Hematopoietic multipotent progenitor cell treated with erythropoietin and hydrocortisone succinate and interleukin-3 and kit ligand, for 8 days (in vitro differentiated cells): Measurements from ENCODE around the gene SRXN1.
"Not testable (repeated sequence)": the region's sequence is repeated elsewhere in the genome, so short reads cannot be mapped to it uniquely, and the experiment has no call there.

Experiments used
- DNase-seq: peaks from one replicate; pipeline ENCODE4 v3.0.0-alpha.2; 2015

The SRXN1 gene

GRCh38 chr20:653110-653589 is at the start of gene SRXN1:
TSS of gene SRXN1 (minus strand) at chr20:653200. CDS start at chr20:653185, 15 bp downstream.
- DNase-seq = peak; percentile 89

- DNase-seq = no peak
Measured at GRCh38 chr20:701401-702129, 48.6 kb upstream of the SRXN1 start.

- peak; percentile 55 for DNase-seq
Measured at GRCh38 chr20:699811-700338, 46.9 kb upstream of the SRXN1 start.

- no peak for DNase-seq
Measured at GRCh38 chr20:699342-699741, 46.3 kb upstream of the SRXN1 start.

DNA sequence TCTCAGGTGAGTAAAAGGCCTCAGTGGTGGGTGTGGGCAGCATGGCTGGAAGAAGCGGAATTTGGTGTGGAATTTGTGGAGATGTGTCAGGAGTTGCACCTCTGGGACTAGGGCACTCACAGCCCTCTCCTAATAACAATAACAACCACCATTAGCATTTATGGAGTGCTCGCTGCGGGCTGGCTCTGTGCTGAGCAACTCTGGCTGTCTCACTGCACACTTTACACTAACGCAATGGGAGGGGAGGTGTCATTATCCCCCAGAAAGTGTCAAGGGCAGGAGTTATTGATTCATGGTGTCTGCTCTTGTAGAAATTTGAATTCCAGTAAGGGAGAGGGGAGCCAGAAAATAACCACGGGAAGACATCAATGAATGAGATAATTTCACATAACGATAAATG is 45.3 kb upstream of the SRXN1 start:
- no peak for DNase-seq

DNA sequence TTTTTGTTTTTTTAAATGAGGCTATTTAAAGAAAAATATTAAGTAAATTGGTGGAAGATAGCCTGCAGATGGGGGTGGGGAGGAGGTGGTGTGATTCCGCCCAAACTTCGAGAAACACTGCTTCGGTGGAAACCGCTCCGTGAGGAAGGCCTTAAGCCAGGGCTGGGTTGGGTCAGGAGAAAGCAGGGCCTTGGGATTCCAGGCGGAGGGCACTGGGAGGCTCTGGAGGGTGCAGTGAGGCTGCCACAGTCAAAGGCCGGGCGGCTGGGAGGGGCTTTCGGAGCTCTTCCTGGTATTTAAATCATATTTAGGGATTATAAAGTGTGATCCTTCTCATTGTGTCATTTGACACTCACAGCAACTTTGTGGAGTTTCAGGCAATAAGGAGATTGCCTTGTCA is 44.8 kb upstream of the SRXN1 start:
- no peak for DNase-seq

- no peak for DNase-seq
Measured at GRCh38 chr20:695165-695866, 42.3 kb upstream of the SRXN1 start.

GRCh38 chr20:694496-694895 is 41.5 kb upstream of the SRXN1 start:
- DNase-seq = no peak

GRCh38 chr20:693786-694185 is 40.8 kb upstream of the SRXN1 start:
- not testable (repeated sequence) for DNase-seq

GRCh38 chr20:692044-692443 is 39.0 kb upstream of the SRXN1 start:
- no peak for DNase-seq

- DNase-seq = no peak
Measured at GRCh38 chr20:689947-690346, 36.9 kb upstream of the SRXN1 start.

GRCh38 chr20:689348-689747 is 36.3 kb upstream of the SRXN1 start:
- DNase-seq = no peak

DNA sequence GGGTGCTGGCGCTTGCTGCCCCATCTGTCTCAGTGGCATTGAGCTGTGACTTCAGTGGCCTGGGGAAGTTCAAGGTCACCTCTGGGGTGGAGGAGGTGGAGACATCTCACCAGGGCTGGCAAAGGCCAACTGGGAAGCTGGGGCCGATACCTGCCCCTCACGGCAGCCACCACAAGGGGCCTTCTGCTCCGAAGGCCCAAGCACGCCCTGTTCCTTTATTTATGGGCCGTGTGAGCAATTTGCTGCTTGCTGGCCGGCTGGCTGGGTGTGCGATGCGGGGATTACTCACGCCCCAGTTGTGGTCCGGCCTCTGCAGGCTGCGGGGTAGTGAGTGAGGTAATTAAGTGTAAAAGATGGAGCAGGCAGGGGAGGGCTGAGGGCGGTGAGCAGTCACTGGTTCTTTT is 35.8 kb upstream of the SRXN1 start:
- DNase-seq = no peak

DNA sequence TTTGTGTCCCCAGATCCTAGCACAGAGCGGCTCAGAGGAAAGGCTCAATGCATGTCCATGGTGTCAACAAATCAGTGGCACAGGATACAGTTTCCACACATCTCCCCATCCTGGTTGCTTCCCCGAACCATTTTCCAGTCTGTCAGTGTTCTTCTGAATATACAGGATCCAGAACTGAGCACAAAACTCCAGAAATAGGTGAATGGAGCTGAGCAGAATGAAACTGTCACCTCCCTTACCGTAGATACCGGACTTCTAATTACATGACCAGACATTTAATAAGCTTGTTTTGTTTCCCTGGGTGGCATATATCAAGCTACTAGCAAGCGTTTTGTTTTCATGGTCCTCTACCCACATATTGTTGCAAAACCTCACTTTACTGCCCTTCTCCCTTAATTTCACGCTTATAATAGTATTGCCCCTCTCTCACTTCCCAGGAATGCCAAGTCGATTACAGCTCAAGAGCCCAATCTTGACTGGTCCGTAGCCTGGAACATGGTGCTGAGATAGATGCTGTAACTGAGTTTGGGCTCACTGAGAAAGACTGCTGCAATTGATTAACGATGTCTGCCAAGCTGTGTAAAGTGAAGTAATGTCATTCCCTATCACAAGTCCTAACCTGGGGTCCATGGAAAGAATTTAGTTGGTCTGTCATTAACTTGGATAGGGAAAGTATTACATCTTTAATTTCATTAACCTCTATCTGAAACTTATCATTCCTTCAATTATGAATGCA is 34.6 kb upstream of the SRXN1 start:
- no peak for DNase-seq

GRCh38 chr20:684676-685319 is 31.8 kb upstream of the SRXN1 start:
- peak; percentile 78 for DNase-seq

DNA sequence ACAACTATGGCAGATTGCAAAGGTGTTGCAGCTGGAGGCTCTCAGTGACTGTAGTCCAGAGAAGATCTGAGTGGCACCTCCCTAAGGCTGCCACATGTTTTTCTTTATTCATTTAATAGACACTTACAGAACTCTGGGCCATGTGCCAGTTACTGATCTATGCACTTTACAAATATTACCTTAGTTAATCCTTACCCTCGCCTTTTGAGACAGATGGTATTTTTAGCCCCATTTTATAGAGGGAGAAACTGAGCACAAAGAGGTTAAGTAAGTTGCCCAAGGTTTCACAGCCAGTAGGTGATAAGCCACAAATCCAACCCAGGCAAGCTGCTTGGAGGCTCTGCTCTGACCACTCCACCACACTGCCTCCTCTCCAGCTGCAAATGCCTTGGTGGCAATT is 29.1 kb upstream of the SRXN1 start:
- no peak for DNase-seq

DNA sequence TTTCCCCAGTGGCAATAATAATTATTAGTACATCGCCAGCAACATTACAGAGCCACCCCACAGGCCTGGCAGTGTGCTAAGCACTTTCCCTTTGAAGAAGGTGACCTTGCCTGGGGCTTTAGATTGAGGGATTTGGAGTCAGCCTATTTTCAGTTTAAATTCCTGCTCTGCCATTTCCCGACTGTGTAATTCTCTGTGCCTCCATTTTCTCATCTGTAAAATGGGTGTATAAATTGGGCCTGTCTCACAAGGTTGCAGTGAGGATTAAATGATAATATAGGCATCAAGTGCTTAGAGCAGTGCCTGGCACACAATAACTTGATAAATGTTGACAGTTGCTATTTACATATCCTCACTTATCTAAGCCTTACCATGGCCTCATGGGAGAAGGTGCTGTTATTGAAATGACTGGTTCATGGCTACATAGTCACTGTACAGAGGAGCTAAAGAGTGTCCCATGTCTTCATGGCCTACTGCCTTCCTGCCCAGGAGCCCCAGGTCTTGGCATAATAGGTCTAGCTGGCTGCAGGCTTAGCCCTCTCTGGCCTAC is 27.7 kb upstream of the SRXN1 start:
- peak; percentile 65 for DNase-seq

- peak; percentile 38 for DNase-seq
Measured at GRCh38 chr20:677957-678356, 25.0 kb upstream of the SRXN1 start.

- no peak for DNase-seq
Measured at GRCh38 chr20:676967-677366, 24.0 kb upstream of the SRXN1 start.

GRCh38 chr20:676315-676937 is 23.4 kb upstream of the SRXN1 start:
- no peak for DNase-seq

DNA sequence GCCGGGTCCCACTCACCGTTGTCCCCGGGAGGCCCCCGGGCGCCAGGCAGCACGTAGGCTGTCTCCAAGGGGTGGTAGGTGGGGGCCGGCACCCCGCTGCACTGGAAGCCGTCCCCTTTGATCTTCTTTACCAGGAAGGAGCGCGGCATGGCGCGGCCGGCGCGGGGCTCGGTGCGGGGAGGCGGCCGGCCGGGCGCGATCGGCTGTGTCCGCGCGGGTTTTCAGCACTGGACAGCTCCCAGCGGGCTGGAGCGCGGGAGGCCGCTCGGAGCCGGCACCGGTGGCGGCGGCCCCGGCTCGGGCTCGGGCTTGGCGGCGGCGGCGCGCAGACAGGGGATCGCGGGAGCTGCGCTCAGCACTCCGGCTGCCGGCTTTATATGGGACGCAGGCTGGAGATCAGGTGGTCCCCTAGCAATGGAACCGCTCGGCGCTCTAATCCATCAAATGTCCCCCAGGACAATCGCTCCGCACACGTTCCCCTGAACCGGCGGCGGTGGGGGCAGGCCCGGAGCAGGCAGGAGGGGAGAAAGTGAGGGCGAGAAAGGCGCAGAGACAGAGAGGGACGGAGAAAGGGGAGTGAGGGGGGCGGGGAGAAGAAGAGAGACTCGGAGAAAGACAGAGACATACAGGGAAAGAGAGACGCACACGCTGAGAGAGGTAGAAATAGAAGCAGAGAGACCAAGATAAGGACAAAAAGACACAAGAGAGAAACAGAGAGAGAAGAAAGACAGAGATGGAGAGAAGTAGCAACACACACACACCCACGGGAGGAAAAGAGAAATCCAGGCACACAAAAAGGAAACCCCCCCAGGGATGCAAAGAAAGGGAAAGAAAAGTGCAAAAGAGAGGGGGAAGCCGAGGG is 22.7 kb upstream of the SRXN1 start, which contains the start of gene SCRT2:
TSS of gene SCRT2 (minus strand) at position 350 of the 862 bp plus-strand sequence. CDS start at position 149, 201 bp downstream.
- peak; percentile 55 for DNase-seq
